Sciatic nerve (tissue), 2 donors: Measurements from ENCODE around the gene EXOSC2. TPM values are rescaled to one million over a fixed set of nuclear protein-coding genes. Genes with fewer than 3 reads are reported as not detected.

Experiments
- ATAC-seq: fragments of 200-7000 bp; cut with Tn5 transposase; one replicate; pipeline ENCODE4 v1.9.1; 2020; ENCODE audit warnings: mild to moderate bottlenecking, moderate library complexity
- DNase-seq: peaks from one replicate; pipeline ENCODE4 v3.0.0-alpha.2; 2020; ENCODE audit warnings: low spot score
- intact Hi-C: fragments of 100-400 bp; cut with DNase I; formaldehyde crosslinking; loops from one replicate; pipeline ENCODE4 v1.14.2; 2022
- total RNA-seq: library from RNA; stranded (reverse); fragmentation: NEBNext Ultra II Directional; extraction: Animal tissue kit (Norgen Biotek cat#: 25700); gene quantifications from one replicate; pipeline ENCODE4 v1.2.1, GENCODE V29; 2021
- donor health status: DM: no; HTN: no; CAD: no.
- donor health status: DM: no; HTN: no; CAD: no.

The EXOSC2 gene, protein sequence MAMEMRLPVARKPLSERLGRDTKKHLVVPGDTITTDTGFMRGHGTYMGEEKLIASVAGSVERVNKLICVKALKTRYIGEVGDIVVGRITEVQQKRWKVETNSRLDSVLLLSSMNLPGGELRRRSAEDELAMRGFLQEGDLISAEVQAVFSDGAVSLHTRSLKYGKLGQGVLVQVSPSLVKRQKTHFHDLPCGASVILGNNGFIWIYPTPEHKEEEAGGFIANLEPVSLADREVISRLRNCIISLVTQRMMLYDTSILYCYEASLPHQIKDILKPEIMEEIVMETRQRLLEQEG
- 27.2 TPM for total RNA-seq

DNA sequence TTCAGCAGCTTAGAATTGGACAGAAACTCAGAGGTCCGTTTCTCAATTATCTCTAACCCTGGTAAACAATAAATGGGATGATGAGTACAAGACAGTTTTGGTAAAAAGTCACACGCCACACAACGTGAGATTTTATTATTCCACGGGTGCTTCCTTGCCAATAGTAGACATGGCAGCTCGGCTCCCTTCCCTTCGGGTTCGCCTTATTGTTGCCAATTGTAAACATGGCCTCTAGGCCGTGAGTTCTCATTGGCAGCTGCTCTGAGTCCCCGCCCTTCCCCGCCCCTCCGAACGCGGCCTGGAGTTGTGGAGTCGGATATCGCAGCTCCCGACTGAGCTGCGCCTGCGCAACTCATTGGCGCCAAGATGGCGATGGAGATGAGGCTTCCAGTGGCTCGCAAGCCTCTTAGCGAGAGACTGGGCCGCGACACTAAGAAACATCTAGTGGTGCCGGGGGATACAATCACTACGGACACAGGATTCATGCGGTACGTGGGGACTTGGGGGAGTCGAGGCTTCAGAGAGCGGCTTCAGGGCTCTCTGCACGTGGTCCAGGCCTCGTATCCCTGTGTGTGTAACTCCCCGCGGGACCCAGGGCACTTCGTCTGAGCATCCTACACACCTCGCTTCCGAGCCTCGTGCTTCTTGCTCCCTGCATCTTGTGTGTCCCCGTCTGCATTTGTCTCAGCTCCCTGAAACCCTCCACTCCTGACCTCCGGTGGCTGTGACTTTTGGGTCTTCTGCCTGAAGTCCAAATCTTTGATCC is at the start of gene EXOSC2:
Gene EXOSC2, plus strand, starts transcription at position 355 of the 766 bp plus-strand sequence. Its CDS starts 12 bp downstream, at position 367.
- intact Hi-C loops = no loop called here
- DNase-seq (peak; percentile 98), ATAC-seq (peak; percentile 97)

DNA sequence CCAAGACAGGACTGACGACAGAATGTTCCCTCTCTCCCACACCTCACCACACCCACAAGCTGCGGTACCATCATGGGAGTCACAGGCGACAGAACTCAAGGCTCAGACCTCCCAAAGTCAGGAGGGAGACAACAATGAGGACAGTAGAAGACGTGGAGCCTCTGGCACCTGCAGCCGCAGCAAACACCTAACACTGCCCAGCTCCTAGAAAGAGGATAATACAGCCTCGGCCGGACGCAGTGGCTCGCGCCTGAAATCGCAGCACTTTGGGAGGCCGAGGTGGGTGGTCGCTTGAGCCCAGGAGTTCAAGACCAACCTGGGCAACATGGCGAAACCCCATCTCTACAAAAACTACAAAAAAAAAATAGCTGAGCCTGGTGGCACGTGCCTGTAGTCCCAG is 42.4 kb upstream of the EXOSC2 start:
- ATAC-seq = no peak
- intact Hi-C loops = no loop called here
- no peak for DNase-seq

DNA sequence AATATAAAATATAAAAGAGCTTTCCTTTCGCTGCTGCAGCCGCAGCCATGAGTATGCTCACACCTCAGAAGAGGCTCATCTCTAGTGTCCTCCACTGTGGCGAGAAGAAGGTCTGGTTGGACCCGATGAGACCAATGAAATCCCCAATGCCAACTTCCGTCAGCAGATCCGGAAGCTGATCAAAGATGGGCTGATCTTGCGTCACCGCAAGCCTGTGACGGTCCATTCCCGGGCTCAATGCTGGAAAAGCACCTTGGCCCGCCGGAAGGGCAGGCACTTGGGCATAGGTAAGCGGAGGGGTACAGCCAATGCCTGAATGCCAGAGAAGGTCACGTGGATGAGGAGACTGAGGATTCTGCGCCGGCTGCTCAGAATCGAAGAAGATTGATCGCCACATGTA is 41.8 kb upstream of the EXOSC2 start:
- ATAC-seq (no peak), DNase-seq (no peak)
- intact Hi-C loops = no loop called here

DNA sequence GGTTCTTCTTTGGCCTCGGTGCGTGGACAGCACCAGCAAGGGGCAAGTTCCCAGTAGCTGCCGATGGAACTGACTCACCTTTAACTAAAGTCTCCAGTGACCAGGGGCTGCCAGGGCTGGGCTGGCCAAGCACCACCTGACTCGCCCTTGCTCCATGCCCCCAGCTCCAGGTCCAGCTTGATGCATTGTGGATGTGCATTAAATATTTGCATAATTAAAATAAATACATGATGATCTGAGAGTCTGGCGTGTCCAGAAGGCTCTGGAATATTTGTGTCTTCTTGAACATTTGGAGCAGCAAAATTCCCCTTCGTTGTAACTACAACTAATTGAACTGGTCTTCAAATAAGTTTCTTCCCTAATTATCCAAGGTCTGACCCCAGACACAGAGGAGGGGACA is 38.7 kb upstream of the EXOSC2 start:
- intact Hi-C loops = no loop called here
- ATAC-seq (no peak), DNase-seq (no peak)

DNA sequence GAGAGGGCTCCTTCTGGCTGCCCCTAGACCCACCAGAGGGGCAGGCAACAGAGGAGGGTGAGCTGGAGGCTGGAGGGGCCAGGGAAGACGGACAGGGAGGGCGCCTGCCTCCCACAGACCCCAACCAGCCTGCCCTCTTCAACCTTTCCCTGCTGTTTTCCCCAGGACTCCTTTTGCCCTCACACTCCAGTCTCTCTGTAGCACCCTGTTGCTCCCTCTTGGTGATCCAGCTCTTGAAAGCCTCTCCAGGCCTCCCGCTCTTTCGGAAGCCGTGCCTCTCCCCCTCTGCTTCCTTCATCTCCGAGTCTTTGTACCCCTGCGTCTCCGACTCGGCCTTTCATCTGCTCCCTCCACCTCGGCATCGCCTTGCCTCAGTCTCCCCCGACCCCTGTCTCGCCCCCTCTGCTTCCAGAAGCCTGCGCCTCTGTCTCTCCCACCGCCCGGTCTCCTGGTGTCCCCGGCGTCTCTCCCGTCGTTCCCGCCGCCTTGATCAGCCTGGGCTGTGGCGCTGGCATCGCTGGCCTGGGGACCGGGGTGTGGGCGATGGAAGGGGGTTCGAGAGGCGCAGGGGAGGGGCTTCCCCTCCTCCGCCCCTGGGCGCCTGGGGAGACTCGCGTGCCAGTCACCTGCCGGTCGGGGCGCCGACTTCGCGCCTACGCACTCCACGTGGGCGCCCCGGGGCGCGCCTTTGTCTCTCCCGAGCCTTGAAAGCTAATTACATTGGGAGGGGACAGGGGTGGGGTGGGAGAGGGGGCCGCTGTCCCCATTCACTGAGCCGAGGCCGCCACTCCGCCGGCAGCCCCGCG is 34.5 kb upstream of the EXOSC2 start:
- ATAC-seq (no peak), DNase-seq (no peak)
- intact Hi-C loops = no loop called here

DNA sequence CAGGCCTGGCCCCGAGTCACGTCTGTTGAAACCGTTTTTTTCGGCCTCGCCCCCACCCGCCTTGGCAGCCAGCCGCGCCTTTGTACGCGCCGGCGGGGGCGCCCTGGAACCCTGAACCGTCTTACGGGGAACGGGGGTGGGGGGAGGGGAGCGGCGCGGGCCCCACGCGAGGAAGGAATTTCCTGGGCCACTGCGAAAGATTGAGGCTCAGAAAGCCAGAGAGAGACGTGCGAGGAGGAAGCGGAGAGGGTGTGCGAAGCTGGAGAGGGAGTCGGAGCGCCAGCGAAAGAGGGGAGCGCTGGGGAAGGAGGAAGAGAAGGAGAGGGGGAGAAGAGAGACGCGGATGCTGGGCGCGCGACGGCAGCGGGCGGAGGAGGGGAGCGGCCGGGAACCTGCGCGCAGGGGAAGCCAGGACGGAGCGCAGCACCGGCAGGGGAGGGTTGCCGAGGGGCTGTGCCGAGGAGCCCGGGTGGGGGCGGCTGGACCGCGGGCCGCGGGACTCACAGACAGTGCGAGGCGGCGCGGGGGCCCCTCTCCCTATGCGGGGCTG is 33.8 kb upstream of the EXOSC2 start:
- DNase-seq (no peak), ATAC-seq (no peak)
- intact Hi-C loops = no loop called here

DNA sequence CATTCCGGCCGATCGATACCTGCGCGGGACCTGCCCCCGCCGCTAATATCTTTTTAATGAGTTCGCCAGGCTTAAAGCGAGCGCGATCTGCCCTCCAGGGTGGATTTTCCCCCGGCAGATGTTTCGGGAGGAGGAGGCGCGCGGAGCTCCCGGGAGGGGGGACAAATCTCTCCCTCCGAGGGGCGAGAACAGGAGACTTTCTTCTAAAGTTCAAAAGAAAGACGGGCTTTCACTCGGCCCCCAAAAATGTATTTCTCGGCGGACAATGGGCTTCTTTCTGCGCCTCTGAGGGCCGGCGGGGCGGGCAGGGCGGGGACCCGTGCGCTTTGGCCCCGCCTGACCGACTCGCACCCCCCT is 33.3 kb upstream of the EXOSC2 start:
- ATAC-seq = no peak
- intact Hi-C loops = no loop called here
- DNase-seq = no peak

DNA sequence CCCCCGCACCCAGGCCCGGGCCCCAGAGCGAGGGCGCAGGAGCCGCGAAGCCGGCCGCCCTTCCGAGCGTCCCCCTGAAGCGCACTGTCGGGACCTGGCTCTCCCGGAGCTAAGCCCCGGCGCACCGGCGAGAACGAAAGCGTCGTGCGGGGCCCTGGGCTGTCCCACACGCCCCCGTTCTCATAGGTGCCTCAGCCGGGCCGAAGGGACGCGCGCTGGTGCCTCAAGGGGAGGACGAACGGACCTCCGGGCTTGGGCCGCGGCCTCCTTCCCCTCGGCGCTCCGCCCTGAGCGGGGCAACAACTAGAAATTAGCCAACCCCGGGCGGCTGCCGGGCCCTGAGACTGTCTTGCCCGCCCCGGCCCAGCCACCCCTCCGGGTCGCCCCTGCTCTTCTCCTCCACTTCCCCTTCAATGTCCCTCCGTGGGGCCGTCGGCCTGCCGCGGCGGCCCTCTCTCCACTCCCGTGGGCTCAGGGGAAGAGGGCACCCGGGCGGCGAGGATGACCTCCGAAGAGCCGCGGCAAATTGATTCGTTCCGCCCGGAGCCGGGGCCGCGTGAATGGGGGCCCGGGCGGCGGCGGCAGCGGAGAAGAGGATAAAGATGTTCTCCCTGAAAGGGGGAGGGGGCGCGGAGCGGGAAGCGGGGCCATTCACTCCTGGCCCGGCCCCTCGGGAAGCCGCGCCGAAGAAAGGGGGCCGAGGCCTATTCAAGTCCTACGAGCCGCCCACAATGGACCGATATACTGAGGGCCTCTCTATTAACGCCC is 32.7 kb upstream of the EXOSC2 start:
- intact Hi-C loops = no loop called here
- DNase-seq (no peak), ATAC-seq (peak; percentile 18)

DNA sequence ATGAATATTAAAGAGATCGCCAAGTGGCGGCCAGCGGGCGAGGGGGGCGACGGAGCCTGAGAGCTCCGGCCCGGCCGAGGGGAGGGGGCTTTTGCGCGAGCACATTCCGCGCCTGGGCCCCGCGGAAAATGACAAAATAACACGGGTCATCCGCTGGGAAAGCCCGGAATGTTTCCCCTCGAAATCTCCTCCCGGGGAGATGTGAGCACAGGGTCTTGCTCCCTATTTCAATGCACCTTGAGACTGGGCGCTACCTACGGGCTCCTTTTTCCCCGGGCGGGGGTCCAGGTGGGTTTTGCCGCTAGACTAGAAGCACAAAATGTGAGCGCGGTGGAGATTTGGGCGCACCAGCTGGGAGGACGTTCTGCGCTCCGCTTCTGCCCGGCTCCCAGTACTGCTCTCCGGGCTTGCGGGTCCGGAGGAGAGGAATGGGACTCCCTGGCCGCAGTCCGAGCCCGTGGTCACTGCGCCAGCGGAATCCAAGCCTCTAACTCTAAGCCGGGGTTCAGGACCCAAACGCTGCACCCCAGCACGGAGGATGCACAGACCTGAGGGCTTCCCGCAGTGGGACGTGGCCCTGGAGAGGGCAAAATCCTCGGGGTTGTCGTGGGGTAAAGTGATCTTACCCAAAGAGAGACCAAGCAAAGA is 32.0 kb upstream of the EXOSC2 start:
- ATAC-seq (no peak), DNase-seq (no peak)
- intact Hi-C loops = no loop called here

DNA sequence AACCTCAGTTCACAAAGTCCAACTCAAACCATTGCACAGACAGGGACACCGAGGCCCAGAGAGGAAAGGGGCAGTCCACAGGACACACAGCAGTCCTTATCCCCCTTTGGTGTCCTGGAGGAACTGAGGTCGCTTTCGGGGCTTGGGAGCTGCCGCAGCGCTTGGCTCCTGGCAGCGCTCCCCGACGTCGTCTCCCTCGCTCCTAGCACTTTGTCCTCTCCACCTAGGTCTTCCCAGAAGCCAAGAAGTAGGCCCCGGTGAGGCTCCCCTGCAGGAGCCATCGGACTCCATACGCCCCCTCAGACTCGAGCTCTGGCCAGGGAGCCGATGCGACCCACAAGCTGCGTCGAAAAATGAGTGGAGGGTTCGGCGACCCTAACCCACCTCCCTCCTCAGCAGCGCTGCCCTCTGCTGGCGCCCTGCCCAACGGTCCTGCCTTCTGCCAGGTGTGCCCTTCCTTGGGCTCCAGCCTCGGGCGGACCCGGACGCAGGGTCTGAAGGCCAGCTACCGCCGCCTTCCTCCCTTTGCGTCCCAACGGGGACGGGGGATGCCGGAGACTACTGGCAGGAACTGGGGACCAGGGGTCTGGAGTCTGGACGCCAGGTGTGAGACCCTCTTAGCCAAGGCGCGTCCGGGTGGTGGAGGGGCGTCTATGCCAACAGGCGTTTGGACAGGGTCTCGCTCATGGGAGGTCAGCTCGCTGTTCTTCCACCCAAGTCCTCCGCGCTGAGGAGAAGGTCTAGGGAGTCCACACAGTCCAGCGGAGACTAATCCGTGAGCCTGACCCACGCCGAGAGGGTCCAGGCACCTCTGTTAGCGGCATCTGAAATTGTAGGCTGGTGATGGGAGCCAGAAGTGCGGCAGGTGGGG is 31.2 kb upstream of the EXOSC2 start:
- intact Hi-C loops = no loop called here
- no peak for DNase-seq
- no peak for ATAC-seq

DNA sequence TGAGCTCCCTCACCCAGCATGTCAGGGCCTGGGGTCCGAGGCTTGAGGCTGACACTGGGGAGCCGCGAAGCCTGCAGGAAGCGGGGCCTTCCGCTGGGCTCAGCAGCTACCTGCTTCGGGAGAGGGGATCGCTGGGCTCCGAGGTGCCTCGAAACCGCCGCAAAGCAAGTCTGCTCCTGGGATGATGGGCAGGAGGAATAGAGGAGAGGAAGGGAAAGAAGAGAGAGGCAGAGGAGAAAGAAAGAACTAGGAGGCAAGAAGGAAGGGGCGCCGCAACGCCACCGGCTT is 30.7 kb upstream of the EXOSC2 start:
- ATAC-seq = no peak
- no peak for DNase-seq
- intact Hi-C loops = no loop called here

DNA sequence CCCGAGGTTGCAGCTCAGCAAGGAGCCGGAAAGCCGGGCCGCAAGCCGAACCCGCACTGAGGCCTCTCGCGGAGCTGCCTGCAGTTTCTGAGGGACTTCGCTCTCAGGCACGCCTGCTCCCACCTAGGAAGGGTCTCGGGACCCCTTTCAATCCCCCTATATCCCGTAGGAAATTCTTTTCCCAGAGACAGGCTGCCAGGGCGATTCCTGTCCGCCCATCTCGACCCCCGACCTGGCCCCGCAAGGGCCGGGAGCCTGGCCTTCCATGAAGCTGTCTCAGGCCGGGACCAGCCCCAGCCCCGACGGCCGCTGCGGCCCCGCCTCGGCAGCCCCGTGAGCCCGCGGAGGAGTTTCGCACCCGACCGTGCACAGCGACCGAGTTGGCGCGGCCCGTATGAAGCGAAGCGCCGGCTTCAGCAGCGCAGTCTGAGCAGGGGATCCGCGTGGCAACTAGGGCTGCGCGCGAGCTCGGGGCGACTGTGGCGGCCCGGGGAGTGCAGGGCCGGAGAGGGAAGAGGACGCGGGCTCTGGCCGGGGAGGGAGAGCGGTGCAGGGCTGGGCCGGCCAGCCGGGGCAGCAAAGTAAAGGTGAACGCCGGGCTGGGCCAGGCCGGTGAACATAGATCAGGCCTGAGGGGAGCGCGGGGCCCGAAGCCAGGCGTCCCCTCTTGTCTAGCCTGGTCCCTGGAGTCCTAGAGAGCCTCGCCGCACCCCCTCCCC is 30.2 kb upstream of the EXOSC2 start:
- no peak for ATAC-seq
- DNase-seq = no peak
- intact Hi-C loops = no loop called here

DNA sequence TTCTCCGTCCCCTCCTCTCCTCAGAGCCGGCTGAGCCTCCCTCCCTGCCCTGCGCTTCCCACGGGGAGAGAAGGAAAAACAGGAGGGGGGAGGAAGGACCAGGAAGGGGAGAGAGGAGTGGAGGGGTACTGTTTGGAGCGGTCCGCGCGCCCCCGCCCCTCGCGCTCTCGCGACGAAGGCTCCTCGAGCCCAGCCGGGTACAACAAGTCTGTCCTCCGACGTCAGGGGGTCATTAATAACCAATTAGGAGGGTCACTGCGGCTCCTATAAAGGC is 29.7 kb upstream of the EXOSC2 start:
- DNase-seq (no peak), ATAC-seq (no peak)
- intact Hi-C loops = no loop called here

DNA sequence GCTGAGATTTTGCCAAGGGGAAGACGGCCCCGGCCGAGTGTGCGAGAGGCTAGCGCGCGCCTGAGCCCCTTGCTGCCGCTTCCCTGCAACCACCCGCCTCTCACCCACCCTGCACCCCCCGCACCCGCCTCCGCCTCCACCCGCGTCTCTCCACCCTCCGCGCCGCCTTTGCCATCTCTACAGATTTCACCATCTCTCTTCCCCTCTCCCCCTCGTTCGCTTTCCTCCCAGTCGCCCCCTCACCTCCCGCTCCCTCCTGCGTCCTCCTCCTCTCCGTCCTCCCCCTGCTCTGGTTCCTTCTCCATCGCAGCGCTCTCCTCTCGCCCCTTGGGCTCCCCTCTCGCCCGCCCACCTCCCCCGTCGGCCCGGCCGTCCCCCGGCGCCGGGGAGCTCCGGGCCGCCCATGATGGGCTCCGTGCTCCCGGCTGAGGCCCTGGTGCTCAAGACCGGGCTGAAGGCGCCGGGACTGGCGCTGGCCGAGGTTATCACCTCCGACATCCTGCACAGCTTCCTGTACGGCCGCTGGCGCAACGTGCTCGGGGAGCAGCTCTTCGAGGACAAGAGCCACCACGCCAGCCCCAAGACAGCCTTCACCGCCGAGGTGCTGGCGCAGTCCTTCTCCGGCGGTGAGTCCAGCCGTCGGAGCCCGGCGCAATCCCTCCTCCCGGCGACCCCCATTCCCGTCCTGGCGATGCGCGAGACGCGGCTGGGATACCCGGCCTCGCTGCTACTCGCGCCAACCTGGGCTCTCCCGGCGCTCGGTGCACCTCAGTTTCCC is 29.1 kb upstream of the EXOSC2 start, which contains the start of gene PRDM12:
Gene PRDM12, plus strand, starts transcription at position 344 of the 778 bp plus-strand sequence. Its CDS starts 60 bp downstream, at position 404.
- DNase-seq (no peak), ATAC-seq (no peak)
- intact Hi-C loops = no loop called here

DNA sequence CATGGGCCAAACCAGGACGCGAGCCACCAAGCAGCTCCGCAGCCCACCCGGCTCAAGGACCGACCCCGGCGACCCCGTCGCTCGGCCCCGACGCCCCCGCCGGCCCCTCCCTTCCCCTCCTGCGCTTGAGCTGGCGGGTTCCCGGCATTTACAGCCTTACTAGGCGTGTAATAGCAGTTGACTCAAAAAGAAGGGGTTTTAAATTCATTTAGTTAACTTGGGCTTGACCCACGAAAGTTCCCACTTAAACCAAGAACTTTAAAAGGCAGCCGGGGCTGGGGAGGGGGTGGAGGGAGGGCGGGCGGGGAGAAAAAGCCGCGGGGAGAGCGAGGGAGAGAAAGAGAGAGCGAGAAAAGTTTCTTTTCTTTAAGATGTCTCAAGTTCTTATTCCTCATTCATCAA is 28.6 kb upstream of the EXOSC2 start:
- DNase-seq = no peak
- intact Hi-C loops = no loop called here
- no peak for ATAC-seq
